NB4 (cell line): ENCODE results near the gene MICAL2.

Source experiments
- CTCF ChIP-seq: IDR thresholded peaks from one replicate; pipeline ENCODE4 v1.5.1; 2012; ENCODE audit warnings: low read depth, low read length
- MYC ChIP-seq: IDR thresholded peaks from 2 replicates; pipeline ENCODE4 v1.6.1; 2011; ENCODE audit warnings: low read depth, low read length
- POLR2A ChIP-seq: IDR thresholded peaks from 2 replicates; pipeline ENCODE4 v1.6.1; 2011; ENCODE audit warnings: mild to moderate bottlenecking; ENCODE audit not compliant: insufficient read length; ENCODE audit errors: extremely low read depth
- TF ChIP-seq, protein P1 (sequence below): IDR thresholded peaks from 2 replicates; pipeline ENCODE4 v1.6.1; 2011; ENCODE audit warnings: low read depth, low read length

- no peak for TF ChIP-seq CTCF
- no peak for TF ChIP-seq POLR2A
- TF ChIP-seq, protein P1, sequence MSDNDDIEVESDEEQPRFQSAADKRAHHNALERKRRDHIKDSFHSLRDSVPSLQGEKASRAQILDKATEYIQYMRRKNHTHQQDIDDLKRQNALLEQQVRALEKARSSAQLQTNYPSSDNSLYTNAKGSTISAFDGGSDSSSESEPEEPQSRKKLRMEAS = no peak
- no peak for TF ChIP-seq MYC
Measured at GRCh38 chr11:12236744-12237101, 126.3 kb downstream of the MICAL2 start.
